Astrocyte (in vitro differentiated cells and primary cell): ENCODE results near the gene CHRM2. TPM values are rescaled to one million over a fixed set of nuclear protein-coding genes. Genes with fewer than 3 reads are reported as not detected.

Experiments
- DNase-seq: peaks from one replicate; pipeline ENCODE4 v3.0.0-alpha.2; 2010; ENCODE audit warnings: low read depth
- FAIRE-seq: peaks from 2 replicates; lab custom pipeline; 2011; peaks lifted over from hg19 to GRCh38; lab: Jason Lieb, UNC
- H2AFZ ChIP-seq: 2 replicates; pipeline ENCODE4 v1.6.0; 2012; ENCODE audit warnings: low read depth, low read length, inconsistent platforms
- H3K27ac ChIP-seq: 2 replicates; pipeline ENCODE4 v1.5.1; 2011; ENCODE audit warnings: low read depth, low read length, inconsistent platforms
- H3K27me3 ChIP-seq: 2 replicates; pipeline ENCODE4 v1.6.0; 2011; ENCODE audit warnings: low read length, inconsistent platforms; ENCODE audit not compliant: insufficient read depth
- H3K36me3 ChIP-seq: 2 replicates; pipeline ENCODE4 v1.5.1; 2011; ENCODE audit warnings: low read length, inconsistent platforms; ENCODE audit not compliant: insufficient read depth
- H3K4me1 ChIP-seq: 2 replicates; pipeline ENCODE4 v1.5.1; 2011; ENCODE audit warnings: low read length, inconsistent platforms; ENCODE audit not compliant: insufficient read depth
- H3K4me2 ChIP-seq: 2 replicates; pipeline ENCODE4 v1.6.0; 2012; ENCODE audit warnings: low read length, inconsistent platforms
- H3K4me3 ChIP-seq: 2 replicates; pipeline ENCODE4 v1.5.1; 2011; ENCODE audit warnings: low read depth, mild to moderate bottlenecking, low read length, inconsistent platforms; ENCODE audit not compliant: insufficient read depth
- H3K79me2 ChIP-seq: 2 replicates; pipeline ENCODE4 v1.6.0; 2012; ENCODE audit warnings: mild to moderate bottlenecking, low read length, inconsistent platforms; ENCODE audit not compliant: insufficient read depth
- H3K9ac ChIP-seq: 2 replicates; pipeline ENCODE4 v1.6.0; 2012; ENCODE audit warnings: mild to moderate bottlenecking, low read length, inconsistent platforms
- H3K9me3 ChIP-seq: 2 replicates; pipeline ENCODE4 v1.5.1; 2012; ENCODE audit warnings: low read depth, mild to moderate bottlenecking, low read length, inconsistent platforms; ENCODE audit not compliant: insufficient read depth
- H4K20me1 ChIP-seq: 2 replicates; pipeline ENCODE4 v1.6.0; 2012; ENCODE audit warnings: low read length, inconsistent platforms; ENCODE audit not compliant: insufficient read depth
- H3K27ac Mint-ChIP-seq: one replicate; pipeline ENCODE4 v1.8.0; 2021; ENCODE audit warnings: mild to moderate bottlenecking, mixed read lengths; ENCODE audit not compliant: unreplicated experiment
- H3K27me3 Mint-ChIP-seq: one replicate; pipeline ENCODE4 v1.8.0; 2021; ENCODE audit warnings: low read depth, mixed read lengths; ENCODE audit not compliant: unreplicated experiment
- H3K36me3 Mint-ChIP-seq: one replicate; pipeline ENCODE4 v1.8.0; 2021; ENCODE audit warnings: low read depth, mixed read lengths; ENCODE audit not compliant: unreplicated experiment
- H3K4me1 Mint-ChIP-seq: one replicate; pipeline ENCODE4 v1.8.0; 2021; ENCODE audit warnings: low read depth, mixed read lengths; ENCODE audit not compliant: unreplicated experiment
- H3K4me3 Mint-ChIP-seq: one replicate; pipeline ENCODE4 v1.8.0; 2021; ENCODE audit warnings: mild to moderate bottlenecking, moderate library complexity, mixed read lengths; ENCODE audit not compliant: unreplicated experiment
- H3K9me3 Mint-ChIP-seq: one replicate; pipeline ENCODE4 v1.8.0; 2021; ENCODE audit warnings: mild to moderate bottlenecking, mixed read lengths; ENCODE audit not compliant: unreplicated experiment
- EZH2 ChIP-seq: IDR thresholded peaks from 2 replicates; pipeline ENCODE4 v1.6.1; 2012; ENCODE audit warnings: mild to moderate bottlenecking, low read length, inconsistent platforms; ENCODE audit not compliant: insufficient read depth
- total RNA-seq: library from RNA; stranded (reverse); gene quantifications from 2 replicates; pipeline ENCODE4 v1.2.1, GENCODE V29; 2021
- TF ChIP-seq, protein P1 (sequence below): IDR thresholded peaks from 2 replicates; pipeline ENCODE4 v1.5.1; 2011; ENCODE audit warnings: low read depth, mild to moderate bottlenecking, inconsistent platforms, low read length, moderate library complexity; ENCODE audit not compliant: insufficient read depth

The CHRM2 gene
- total RNA-seq, 1 donor from 2014 or later, result not detected

DNA sequence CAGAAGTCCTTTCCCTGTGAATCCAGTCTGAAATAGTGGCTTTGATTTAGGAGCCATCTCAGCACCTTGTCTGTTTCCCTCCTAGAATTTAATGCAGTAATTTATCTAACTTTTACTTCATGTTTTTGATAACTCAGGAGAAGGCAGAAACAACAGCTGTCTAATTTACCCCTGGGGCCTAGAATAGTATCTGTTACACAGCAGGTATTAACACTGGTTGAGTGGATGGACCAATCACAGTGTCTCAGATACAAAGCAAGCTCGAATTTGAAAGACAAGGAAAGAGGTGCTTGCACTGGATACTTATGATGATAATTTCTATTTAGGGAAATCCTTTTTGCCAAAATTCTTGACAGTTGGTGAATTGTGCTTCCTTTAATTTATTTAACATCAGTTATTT lies 23.4 kb downstream of the CHRM2 start:
- Histone ChIP-seq H3K36me3 (no peaks in the 10 kb centered on the region), H3K4me2 (no peak overlapping the region), H2AFZ (no peak overlapping the region), H4K20me1 (no peaks in the 10 kb centered on the region), H3K9ac (no peak overlapping the region), H3K9me3 (no peaks in the 10 kb centered on the region), H3K27me3 (no peaks in the 10 kb centered on the region), H3K79me2 (no peaks in the 10 kb centered on the region), H3K4me3 (no peak overlapping the region), H3K27ac (no peak overlapping the region), H3K4me1 (no peaks in the 10 kb centered on the region)
- Mint-ChIP-seq H3K27me3 (no peaks in the 10 kb centered on the region), H3K4me3 (no peak overlapping the region), H3K36me3 (no peaks in the 10 kb centered on the region), H3K9me3 (no peaks in the 10 kb centered on the region), H3K4me1 (no peaks in the 10 kb centered on the region), H3K27ac (no peak overlapping the region)
- DNase-seq (no peak), FAIRE-seq (no peak)
- TF ChIP-seq, protein P1, sequence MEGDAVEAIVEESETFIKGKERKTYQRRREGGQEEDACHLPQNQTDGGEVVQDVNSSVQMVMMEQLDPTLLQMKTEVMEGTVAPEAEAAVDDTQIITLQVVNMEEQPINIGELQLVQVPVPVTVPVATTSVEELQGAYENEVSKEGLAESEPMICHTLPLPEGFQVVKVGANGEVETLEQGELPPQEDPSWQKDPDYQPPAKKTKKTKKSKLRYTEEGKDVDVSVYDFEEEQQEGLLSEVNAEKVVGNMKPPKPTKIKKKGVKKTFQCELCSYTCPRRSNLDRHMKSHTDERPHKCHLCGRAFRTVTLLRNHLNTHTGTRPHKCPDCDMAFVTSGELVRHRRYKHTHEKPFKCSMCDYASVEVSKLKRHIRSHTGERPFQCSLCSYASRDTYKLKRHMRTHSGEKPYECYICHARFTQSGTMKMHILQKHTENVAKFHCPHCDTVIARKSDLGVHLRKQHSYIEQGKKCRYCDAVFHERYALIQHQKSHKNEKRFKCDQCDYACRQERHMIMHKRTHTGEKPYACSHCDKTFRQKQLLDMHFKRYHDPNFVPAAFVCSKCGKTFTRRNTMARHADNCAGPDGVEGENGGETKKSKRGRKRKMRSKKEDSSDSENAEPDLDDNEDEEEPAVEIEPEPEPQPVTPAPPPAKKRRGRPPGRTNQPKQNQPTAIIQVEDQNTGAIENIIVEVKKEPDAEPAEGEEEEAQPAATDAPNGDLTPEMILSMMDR, result no peak
- TF ChIP-seq EZH2, result no peak

DNA sequence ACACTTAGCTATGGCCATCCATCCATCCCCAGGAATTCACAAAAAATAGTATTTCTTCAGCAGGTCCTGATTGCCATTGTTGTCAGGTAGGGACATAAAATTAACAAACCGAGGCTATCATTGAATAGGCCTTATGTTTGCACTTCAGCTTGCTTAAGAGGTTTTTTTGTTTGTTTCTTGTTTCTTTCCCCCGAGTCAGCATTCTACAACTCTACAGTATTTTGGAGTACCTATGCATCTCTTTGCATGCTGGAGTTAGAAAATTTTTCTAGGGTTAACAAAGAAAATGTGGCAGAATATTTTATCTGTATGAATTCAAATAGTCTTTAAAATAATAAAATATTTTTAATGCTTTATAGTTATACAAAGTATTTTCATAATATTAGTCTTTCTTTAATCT lies 26.3 kb downstream of the CHRM2 start:
- TF ChIP-seq, protein P1, result no peak
- TF ChIP-seq EZH2, result no peak
- Histone ChIP-seq H3K27me3 (no peaks in the 10 kb centered on the region), H3K36me3 (no peaks in the 10 kb centered on the region), H3K4me1 (no peaks in the 10 kb centered on the region), H3K4me3 (no peak overlapping the region), H3K27ac (no peak overlapping the region), H3K79me2 (no peaks in the 10 kb centered on the region), H3K4me2 (no peak overlapping the region), H3K9ac (no peak overlapping the region), H4K20me1 (no peaks in the 10 kb centered on the region), H3K9me3 (no peaks in the 10 kb centered on the region), H2AFZ (no peak overlapping the region)
- no peak overlapping the region for H3K27ac Mint-ChIP-seq
- DNase-seq (no peak), FAIRE-seq (no peak)
- no peaks in the 10 kb centered on the region for H3K36me3 Mint-ChIP-seq
- no peaks in the 10 kb centered on the region for H3K4me1 Mint-ChIP-seq
- H3K27me3 Mint-ChIP-seq, result no peaks in the 10 kb centered on the region
- H3K9me3 Mint-ChIP-seq, result no peaks in the 10 kb centered on the region
- no peak overlapping the region for H3K4me3 Mint-ChIP-seq

DNA sequence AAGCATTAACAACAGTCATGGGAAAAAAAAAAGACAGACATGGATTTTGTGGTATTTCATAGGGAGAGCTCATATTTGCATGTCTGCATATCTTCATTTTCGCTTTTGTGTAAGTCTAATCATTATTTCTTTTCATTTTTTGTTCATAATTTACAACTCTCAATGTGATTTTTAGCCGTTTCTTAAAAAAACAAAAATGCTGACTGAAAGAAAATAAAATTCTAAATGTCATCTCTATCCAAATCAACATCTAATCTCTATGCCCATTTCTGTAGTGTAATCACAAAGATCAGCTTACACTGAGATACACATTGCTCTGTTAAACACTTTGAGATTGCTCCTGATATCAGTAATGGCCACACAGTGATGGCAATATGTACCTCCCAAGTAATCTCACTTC lies 29.2 kb downstream of the CHRM2 start:
- no peak for TF ChIP-seq EZH2
- TF ChIP-seq, protein P1, result no peak
- H3K9me3 Mint-ChIP-seq, result no peaks in the 10 kb centered on the region
- Histone ChIP-seq H3K9me3 (no peaks in the 10 kb centered on the region), H3K4me1 (no peaks in the 10 kb centered on the region), H3K36me3 (no peaks in the 10 kb centered on the region), H3K4me3 (no peak overlapping the region), H3K9ac (no peak overlapping the region), H2AFZ (no peak overlapping the region), H3K27me3 (no peaks in the 10 kb centered on the region), H3K79me2 (no peaks in the 10 kb centered on the region), H3K27ac (no peak overlapping the region), H3K4me2 (no peak overlapping the region), H4K20me1 (no peaks in the 10 kb centered on the region)
- H3K4me1 Mint-ChIP-seq, result no peaks in the 10 kb centered on the region
- H3K27me3 Mint-ChIP-seq, result no peaks in the 10 kb centered on the region
- no peak overlapping the region for H3K4me3 Mint-ChIP-seq
- DNase-seq (no peak), FAIRE-seq (no peak)
- no peaks in the 10 kb centered on the region for H3K36me3 Mint-ChIP-seq
- H3K27ac Mint-ChIP-seq, result no peak overlapping the region
